HepG2 (cell line): ENCODE measurements around the gene GNA15. TPM values are rescaled to one million over a fixed set of nuclear protein-coding genes. Genes with fewer than 3 reads are reported as not detected.

ENCODE experiments used
- ATF7-NPFF ChIP-seq: sonication (generic); formaldehyde crosslinking; IDR thresholded peaks from 2 replicates; pipeline ENCODE4 v1.8.1; 2023; ENCODE audit warnings: mild to moderate bottlenecking, low read depth, missing genetic modification reagents, moderate library complexity
- CREB1 ChIP-seq, 2 experiments: fragments of 450-650 bp in 1 of 2; IDR thresholded peaks; 2 replicates each; pipeline ENCODE4 v1.6.1; 2016 to 2017; ENCODE audit warnings: control low read depth in 1 of 2, mild to moderate bottlenecking in 1 of 2, missing compliant biosample characterization in 1 of 2, missing genetic modification characterization in 1 of 2
- ETV6 ChIP-seq: sonication (generic); formaldehyde crosslinking; conservative IDR thresholded peaks from 2 replicates; pipeline ENCODE4 v1.4.0; 2020; ENCODE audit warnings: missing genetic modification reagents
- FOXK1 ChIP-seq: sonication (generic); formaldehyde crosslinking; IDR thresholded peaks from 2 replicates; pipeline ENCODE4 v1.4.0; 2020; ENCODE audit warnings: low read depth, missing genetic modification reagents, borderline replicate concordance
- IKZF1 ChIP-seq: fragments of 450-650 bp; IDR thresholded peaks from 2 replicates; pipeline ENCODE4 v1.7.1; 2016
- KAT8 ChIP-seq: IDR thresholded peaks from 2 replicates; pipeline ENCODE4 v1.6.1; 2016; ENCODE audit warnings: missing genetic modification reagents, missing compliant biosample characterization
- MAFK ChIP-seq, 2 experiments: IDR thresholded peaks in 1 of 2; conservative IDR thresholded peaks in 1 of 2; 2 replicates each; pipeline ENCODE4 v1.6.1; 2011; ENCODE audit warnings: improper control_type of control experiment in 2 of 2, low read length in 2 of 2
- MEIS2 ChIP-seq: sonication (generic); formaldehyde crosslinking; IDR thresholded peaks from 2 replicates; pipeline ENCODE4 v1.9.0; 2021; ENCODE audit warnings: mild to moderate bottlenecking, missing genetic modification reagents
- MXD4 ChIP-seq: IDR thresholded peaks from 2 replicates; pipeline ENCODE4 v1.6.1; 2016; ENCODE audit warnings: mild to moderate bottlenecking, missing biosample characterization, missing genetic modification reagents
- MXI1 ChIP-seq: IDR thresholded peaks from 3 replicates; pipeline ENCODE4 v1.6.1; 2012; ENCODE audit warnings: low read depth, low read length, inconsistent platforms, borderline replicate concordance
- NCOR1 ChIP-seq: fragments of 200-600 bp; sonication (generic); IDR thresholded peaks from 2 replicates; pipeline ENCODE4 v1.7.0; 2017; ENCODE audit warnings: antibody characterized with exemption, low read length, borderline replicate concordance
- PCBP2 ChIP-seq: fragments of 200-400 bp; formaldehyde crosslinking; optimal IDR thresholded peaks from 2 replicates; pipeline ENCODE3; 2018; ENCODE audit warnings: low read length, low read depth; ENCODE audit not compliant: poor library complexity, severe bottlenecking
- RBFOX2 ChIP-seq: fragments of 200-400 bp; formaldehyde crosslinking; IDR thresholded peaks from 2 replicates; pipeline ENCODE4 v1.6.1; 2017; ENCODE audit warnings: low read depth, mild to moderate bottlenecking, low read length
- SALL1 ChIP-seq: sonication (generic); formaldehyde crosslinking; IDR thresholded peaks from 2 replicates; pipeline ENCODE4 v1.8.0; 2022; ENCODE audit warnings: mild to moderate bottlenecking, missing genetic modification reagents
- SP4 ChIP-seq: sonication (generic); formaldehyde crosslinking; IDR thresholded peaks from 2 replicates; pipeline ENCODE4 v1.8.1; 2023; ENCODE audit warnings: mild to moderate bottlenecking, missing genetic modification reagents
- TAF1 ChIP-seq: sonication (generic); formaldehyde crosslinking; IDR thresholded peaks from 2 replicates; pipeline ENCODE4 v1.4.0; 2020; ENCODE audit warnings: missing genetic modification reagents
- TBP ChIP-seq: sonication (generic); formaldehyde crosslinking; IDR thresholded peaks from 2 replicates; pipeline ENCODE4 v1.5.0; 2020; ENCODE audit warnings: missing genetic modification reagents
- TOPORS ChIP-seq: sonication (generic); formaldehyde crosslinking; IDR thresholded peaks from 2 replicates; pipeline ENCODE4 v1.8.0; 2023; ENCODE audit warnings: mild to moderate bottlenecking, missing genetic modification reagents
- ZFP36 ChIP-seq: fragments of 150-350 bp; IDR thresholded peaks from 2 replicates; pipeline ENCODE4 v1.6.1; 2018; ENCODE audit warnings: borderline replicate concordance, low read length, low read depth; ENCODE audit not compliant: partially characterized antibody
- ZFY ChIP-seq: sonication (generic); formaldehyde crosslinking; IDR thresholded peaks from 2 replicates; pipeline ENCODE4 v1.4.0; 2020; ENCODE audit warnings: missing genetic modification reagents
- ZNF251 ChIP-seq: sonication (generic); formaldehyde crosslinking; IDR thresholded peaks from 2 replicates; pipeline ENCODE4 v1.9.0; 2021; ENCODE audit warnings: mild to moderate bottlenecking, missing genetic modification reagents
- ZNF460 ChIP-seq: sonication (generic); formaldehyde crosslinking; IDR thresholded peaks from 2 replicates; pipeline ENCODE4 v1.5.1; 2020; ENCODE audit warnings: missing genetic modification reagents, mild to moderate bottlenecking, borderline replicate concordance
- ZNF552 ChIP-seq: sonication (generic); formaldehyde crosslinking; IDR thresholded peaks from 2 replicates; pipeline ENCODE4 v1.9.0; 2022; ENCODE audit warnings: missing genetic modification reagents, mild to moderate bottlenecking, borderline replicate concordance
- ZNF790 ChIP-seq: sonication (generic); formaldehyde crosslinking; IDR thresholded peaks from 2 replicates; pipeline ENCODE4 v1.8.0; 2022; ENCODE audit warnings: missing genetic modification reagents, mild to moderate bottlenecking, borderline replicate concordance
- polyA plus RNA-seq, 8 experiments: library from polyadenylated mRNA; depleted of rRNA in 3 of 8; stranded (reverse) in 7 of 8; unstranded in 1 of 8; fragments of >200 nt; fragmentation: Illumina TruSeq in 4 of 8; extraction: Trizol in 4 of 8; gene quantifications; 2 replicates each; pipeline versions ENCODE4 v1.2.1 to v1.2.3, GENCODE V29; 2011 to 2016; ENCODE audit warnings: low read depth in 4 of 8, missing spikeins in 1 of 8, mixed read lengths in 1 of 8; ENCODE audit not compliant: insufficient read depth in 1 of 8
- total RNA-seq, 5 experiments: library from RNA; depleted of rRNA; stranded (reverse); fragments of >200 nt; fragmentation: Illumina TruSeq; extraction: Trizol; gene quantifications; 2 replicates each; pipeline ENCODE4 v1.2.3, GENCODE V29; 2016; ENCODE audit warnings: low read depth in 1 of 5
- TF ChIP-seq, protein P1 (sequence below): sonication (generic); formaldehyde crosslinking; IDR thresholded peaks from 2 replicates; pipeline ENCODE4 v1.4.0; 2020; ENCODE audit warnings: missing genetic modification reagents
- TF ChIP-seq, protein P2 (sequence below): sonication (generic); formaldehyde crosslinking; conservative IDR thresholded peaks from 2 replicates; pipeline ENCODE4 v1.4.0; 2020; ENCODE audit warnings: mild to moderate bottlenecking, missing genetic modification reagents, moderate library complexity

The GNA15 gene
- total and polyA plus RNA-seq, 2 of the 13 experiments (the other 11 are each of a cell fraction or from before 2014, with no cell fraction given) = not detected

DNA sequence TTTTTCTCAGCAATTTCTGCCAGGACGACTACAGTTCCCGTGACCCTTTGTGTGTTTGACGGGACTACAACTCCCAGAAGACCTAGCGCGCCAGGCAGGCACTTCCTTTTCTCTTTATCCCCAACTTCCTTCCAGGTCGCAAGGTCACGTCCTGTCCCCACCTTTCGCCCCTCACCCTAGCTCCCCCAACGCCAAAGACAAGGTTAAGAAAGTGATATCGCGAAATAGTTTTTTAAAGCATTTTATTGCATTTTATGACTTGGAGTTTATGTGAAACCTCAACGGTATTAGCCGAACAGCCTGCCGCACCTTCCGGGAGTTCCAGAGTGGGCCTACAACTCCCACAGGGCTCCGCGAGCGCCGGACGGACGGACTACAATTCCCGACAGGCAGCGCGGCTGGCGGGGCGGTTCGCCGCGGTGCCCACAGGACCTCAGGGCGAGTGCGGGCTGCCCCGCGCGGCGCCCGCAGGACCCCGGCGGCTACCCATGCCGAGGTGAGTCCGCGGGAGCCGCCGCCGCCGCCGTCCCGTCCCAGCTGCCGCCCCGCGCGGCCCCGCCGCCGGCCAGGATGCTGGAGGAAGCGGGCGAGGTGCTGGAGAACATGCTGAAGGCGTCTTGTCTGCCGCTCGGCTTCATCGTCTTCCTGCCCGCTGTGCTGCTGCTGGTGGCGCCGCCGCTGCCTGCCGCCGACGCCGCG is 49.8 kb downstream of the GNA15 start, which contains the start of gene NCLN (continued):
- TF ChIP-seq TAF1 (CRISPR knock-in tag) (peak; percentile 29; the same call in 1 of the 2 replicates), IKZF1 (no peak), ZFY (CRISPR knock-in tag) (peak; percentile 76; the same call in 1 of the 2 replicates), ETV6 (CRISPR knock-in tag) (no peak), TBP (CRISPR knock-in tag) (0 out of 2 replicates have a peak, but pooled peaks have one; percentile 40), ZNF251 (CRISPR knock-in tag) (no peak), SALL1 (0 out of 2 replicates have a peak, but pooled peaks have one; percentile 19), PCBP2 (no peak), ZNF460 (CRISPR knock-in tag) (no peak; the same call in 1 of the 2 replicates), ATF7-NPFF (peak; percentile 45; the same call in 1 of the 2 replicates), MAFK (conservative IDR thresholded peaks at IDR 0.05 in 1 of 2, IDR thresholded peaks at IDR 0.05 in 1 of 2; ENCODE audit: low read length in 2 of 2) (peak; percentile 35 to 43; a peak in 2 of 4 replicates), NCOR1 (peak; percentile 38; the same call in 1 of the 2 replicates), TOPORS (peak; percentile 41; the same call in 1 of the 2 replicates), CREB1 (IDR thresholded peaks at IDR 0.05) (no peak), CREB1 (CRISPR knock-in tag; IDR thresholded peaks at IDR 0.05) (peak; percentile 75), KAT8 (peak; percentile 58; the same call in 1 of the 2 replicates), MXI1 (peak; percentile 80; the same call in 2 of the 3 replicates), RBFOX2 (peak; percentile 82), ZNF552 (CRISPR knock-in tag) (0 out of 2 replicates have a peak, but pooled peaks have one; percentile 24), FOXK1 (CRISPR knock-in tag) (peak; percentile 47; the same call in 1 of the 2 replicates), ZNF790 (no peak), ZFP36 (no peak), SP4 (CRISPR knock-in tag) (peak; percentile 29), MEIS2 (CRISPR knock-in tag) (no peak), MXD4 (peak; percentile 75; the same call in 1 of the 2 replicates)
- TF ChIP-seq, protein P1, sequence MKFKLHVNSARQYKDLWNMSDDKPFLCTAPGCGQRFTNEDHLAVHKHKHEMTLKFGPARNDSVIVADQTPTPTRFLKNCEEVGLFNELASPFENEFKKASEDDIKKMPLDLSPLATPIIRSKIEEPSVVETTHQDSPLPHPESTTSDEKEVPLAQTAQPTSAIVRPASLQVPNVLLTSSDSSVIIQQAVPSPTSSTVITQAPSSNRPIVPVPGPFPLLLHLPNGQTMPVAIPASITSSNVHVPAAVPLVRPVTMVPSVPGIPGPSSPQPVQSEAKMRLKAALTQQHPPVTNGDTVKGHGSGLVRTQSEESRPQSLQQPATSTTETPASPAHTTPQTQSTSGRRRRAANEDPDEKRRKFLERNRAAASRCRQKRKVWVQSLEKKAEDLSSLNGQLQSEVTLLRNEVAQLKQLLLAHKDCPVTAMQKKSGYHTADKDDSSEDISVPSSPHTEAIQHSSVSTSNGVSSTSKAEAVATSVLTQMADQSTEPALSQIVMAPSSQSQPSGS (CRISPR knock-in tag) = peak; percentile 28; the same call in 1 of the 2 replicates
- TF ChIP-seq, protein P2, sequence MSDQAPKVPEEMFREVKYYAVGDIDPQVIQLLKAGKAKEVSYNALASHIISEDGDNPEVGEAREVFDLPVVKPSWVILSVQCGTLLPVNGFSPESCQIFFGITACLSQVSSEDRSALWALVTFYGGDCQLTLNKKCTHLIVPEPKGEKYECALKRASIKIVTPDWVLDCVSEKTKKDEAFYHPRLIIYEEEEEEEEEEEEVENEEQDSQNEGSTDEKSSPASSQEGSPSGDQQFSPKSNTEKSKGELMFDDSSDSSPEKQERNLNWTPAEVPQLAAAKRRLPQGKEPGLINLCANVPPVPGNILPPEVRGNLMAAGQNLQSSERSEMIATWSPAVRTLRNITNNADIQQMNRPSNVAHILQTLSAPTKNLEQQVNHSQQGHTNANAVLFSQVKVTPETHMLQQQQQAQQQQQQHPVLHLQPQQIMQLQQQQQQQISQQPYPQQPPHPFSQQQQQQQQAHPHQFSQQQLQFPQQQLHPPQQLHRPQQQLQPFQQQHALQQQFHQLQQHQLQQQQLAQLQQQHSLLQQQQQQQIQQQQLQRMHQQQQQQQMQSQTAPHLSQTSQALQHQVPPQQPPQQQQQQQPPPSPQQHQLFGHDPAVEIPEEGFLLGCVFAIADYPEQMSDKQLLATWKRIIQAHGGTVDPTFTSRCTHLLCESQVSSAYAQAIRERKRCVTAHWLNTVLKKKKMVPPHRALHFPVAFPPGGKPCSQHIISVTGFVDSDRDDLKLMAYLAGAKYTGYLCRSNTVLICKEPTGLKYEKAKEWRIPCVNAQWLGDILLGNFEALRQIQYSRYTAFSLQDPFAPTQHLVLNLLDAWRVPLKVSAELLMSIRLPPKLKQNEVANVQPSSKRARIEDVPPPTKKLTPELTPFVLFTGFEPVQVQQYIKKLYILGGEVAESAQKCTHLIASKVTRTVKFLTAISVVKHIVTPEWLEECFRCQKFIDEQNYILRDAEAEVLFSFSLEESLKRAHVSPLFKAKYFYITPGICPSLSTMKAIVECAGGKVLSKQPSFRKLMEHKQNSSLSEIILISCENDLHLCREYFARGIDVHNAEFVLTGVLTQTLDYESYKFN (CRISPR knock-in tag) = 0 out of 2 replicates have a peak, but pooled peaks have one; percentile 8
